ENCODE results near the gene PEAK1.
"Not testable (repeated sequence)": the region's sequence is repeated elsewhere in the genome, so short reads cannot be mapped to it uniquely, and the experiment has no call there.

The PEAK1 gene

GRCh38 chr15:77168141-77168540, 251.8 kb downstream of the PEAK1 start:
- no peak for DNase-seq

- no peak for DNase-seq
These were observed 252.5 kb downstream of the PEAK1 start for GRCh38 chr15:77167406-77167805.

- no peak for DNase-seq
These were observed 256.0 kb downstream of the PEAK1 start for GRCh38 chr15:77163781-77164384.

- no peak for DNase-seq
These were observed 256.9 kb downstream of the PEAK1 start for GRCh38 chr15:77162872-77163633.

- no peak for DNase-seq
These were observed 259.1 kb downstream of the PEAK1 start for GRCh38 chr15:77160562-77161478.

- DNase-seq = not testable (repeated sequence)
These were observed 263.9 kb downstream of the PEAK1 start for GRCh38 chr15:77156000-77156399.

GRCh38 chr15:77148191-77148590, 271.7 kb downstream of the PEAK1 start:
- DNase-seq = no peak

GRCh38 chr15:77145370-77145769, 274.5 kb downstream of the PEAK1 start:
- no peak for DNase-seq

GRCh38 chr15:77144492-77145070, 275.3 kb downstream of the PEAK1 start:
- DNase-seq = no peak

GRCh38 chr15:77144026-77144425, 275.9 kb downstream of the PEAK1 start:
- no peak for DNase-seq

- no peak for DNase-seq
These were observed 276.3 kb downstream of the PEAK1 start for GRCh38 chr15:77143616-77144015.

GRCh38 chr15:77143191-77143590, 276.7 kb downstream of the PEAK1 start:
- DNase-seq = no peak

GRCh38 chr15:77140220-77140619, 279.7 kb downstream of the PEAK1 start:
- no peak for DNase-seq

GRCh38 chr15:77139312-77139711, 280.6 kb downstream of the PEAK1 start:
- no peak for DNase-seq

- DNase-seq = no peak
These were observed 281.8 kb downstream of the PEAK1 start for GRCh38 chr15:77138167-77138522.

- DNase-seq = no peak
These were observed 284.7 kb downstream of the PEAK1 start for GRCh38 chr15:77135181-77135580.

GRCh38 chr15:77130315-77130930, 289.5 kb downstream of the PEAK1 start:
- DNase-seq = no peak

- DNase-seq = no peak
These were observed 292.3 kb downstream of the PEAK1 start for GRCh38 chr15:77127626-77128025.

- DNase-seq = no peak
These were observed 293.2 kb downstream of the PEAK1 start for GRCh38 chr15:77126529-77127326.

- no peak for DNase-seq
These were observed 296.1 kb downstream of the PEAK1 start for GRCh38 chr15:77123854-77124253.

- no peak for DNase-seq
These were observed 297.3 kb downstream of the PEAK1 start for GRCh38 chr15:77122576-77122975.

GRCh38 chr15:77121599-77121998, 298.3 kb downstream of the PEAK1 start:
- no peak for DNase-seq
